Stimulated activated CD4-positive, alpha-beta T cell treated with anti-CD3 and anti-CD28 coated beads, Interleukin-4, amount 100 ng/mL, for 24 hours (primary cell): ENCODE results near the gene NEK2.
"Not testable (repeated sequence)": the region's sequence is repeated elsewhere in the genome, so short reads cannot be mapped to it uniquely, and the experiment has no call there.

Experiments
- DNase-seq: peaks from one replicate; pipeline ENCODE4 v3.0.0-alpha.2; 2020

The NEK2 gene

GRCh38 chr1:211648980-211649934 is 26.2 kb downstream of the NEK2 start:
- no peak for DNase-seq

GRCh38 chr1:211648336-211648735 is 27.1 kb downstream of the NEK2 start:
- DNase-seq = no peak

GRCh38 chr1:211647711-211648121 is 27.7 kb downstream of the NEK2 start:
- DNase-seq = no peak

GRCh38 chr1:211646566-211646965 is 28.9 kb downstream of the NEK2 start:
- no peak for DNase-seq

- not testable (repeated sequence) for DNase-seq
Observed at GRCh38 chr1:211645601-211646000, 29.8 kb downstream of the NEK2 start.

GRCh38 chr1:211644653-211645052 is 30.8 kb downstream of the NEK2 start:
- DNase-seq = no peak

GRCh38 chr1:211643324-211644212 is 31.9 kb downstream of the NEK2 start:
- no peak for DNase-seq

- DNase-seq = no peak
Observed at GRCh38 chr1:211642870-211643269, 32.6 kb downstream of the NEK2 start.

- no peak for DNase-seq
Observed at GRCh38 chr1:211641942-211642341, 33.5 kb downstream of the NEK2 start.

GRCh38 chr1:211641044-211641800 is 34.2 kb downstream of the NEK2 start:
- no peak for DNase-seq

- no peak for DNase-seq
Observed at GRCh38 chr1:211640301-211640630, 35.2 kb downstream of the NEK2 start.

- DNase-seq = no peak
Observed at GRCh38 chr1:211639475-211640300, 35.7 kb downstream of the NEK2 start.

- no peak for DNase-seq
Observed at GRCh38 chr1:211638689-211639101, 36.7 kb downstream of the NEK2 start.

GRCh38 chr1:211638246-211638645 is 37.2 kb downstream of the NEK2 start:
- DNase-seq = no peak

GRCh38 chr1:211637066-211637465 is 38.4 kb downstream of the NEK2 start:
- no peak for DNase-seq

- DNase-seq = not testable (repeated sequence)
Observed at GRCh38 chr1:211636575-211637029, 38.8 kb downstream of the NEK2 start.

GRCh38 chr1:211635597-211636205 is 39.7 kb downstream of the NEK2 start:
- DNase-seq = no peak

- no peak for DNase-seq
Observed at GRCh38 chr1:211634931-211635330, 40.5 kb downstream of the NEK2 start.

- no peak for DNase-seq
Observed at GRCh38 chr1:211634461-211634860, 41.0 kb downstream of the NEK2 start.

GRCh38 chr1:211633524-211633846 is 41.9 kb downstream of the NEK2 start:
- DNase-seq = no peak

GRCh38 chr1:211632808-211633523 is 42.5 kb downstream of the NEK2 start:
- no peak for DNase-seq
